Limb (tissue), 2 donors: Measurements from ENCODE around the gene TFAM.
"Not testable (repeated sequence)": the region's sequence is repeated elsewhere in the genome, so short reads cannot be mapped to it uniquely, and the experiment has no call there.

Experiments
- DNase-seq, 2 donors: peaks; one replicate each; pipeline ENCODE4 v3.0.0-alpha.2; 2016; ENCODE audit errors: extremely low spot score in 2 of 2

TFAM gene

DNA sequence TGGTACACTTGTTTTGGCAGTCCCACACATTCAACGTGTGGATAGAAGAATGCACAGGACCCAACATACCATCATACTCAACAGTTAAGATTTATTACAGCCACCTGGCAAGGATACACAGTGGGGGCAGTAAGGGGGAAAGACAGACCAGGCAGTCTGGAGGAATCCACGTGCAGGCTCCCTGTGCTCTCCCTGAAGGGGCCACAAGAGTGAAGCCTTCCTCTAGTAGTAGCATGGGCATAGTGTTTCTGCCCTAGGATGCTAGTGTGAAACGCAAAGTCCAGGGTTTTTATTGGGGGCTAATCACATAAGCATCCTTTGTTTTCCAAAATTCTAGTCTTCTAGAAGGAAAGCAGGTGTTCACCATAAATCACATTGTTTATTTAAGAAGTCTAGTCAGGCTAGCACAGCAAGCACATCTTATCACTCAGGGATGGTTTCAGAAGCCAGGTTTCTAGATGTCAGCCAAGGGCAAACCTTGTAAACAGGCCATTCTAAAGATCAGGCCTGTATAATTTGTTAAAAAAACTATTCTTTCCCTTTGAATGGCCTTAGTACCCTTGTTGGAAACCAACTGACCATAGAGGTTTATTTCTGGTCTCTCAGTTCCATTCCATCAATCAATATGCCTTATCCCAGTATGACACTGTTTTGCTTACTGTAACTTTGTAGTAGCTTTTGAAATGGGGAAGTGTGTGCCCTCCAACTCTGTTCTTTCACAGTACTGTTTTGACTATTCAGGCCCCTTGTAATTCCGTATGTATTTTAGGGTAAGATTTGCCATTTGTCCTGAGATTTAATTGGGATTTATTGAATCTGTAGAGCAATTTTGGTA lies 12.4 kb upstream of the TFAM start:
- DNase-seq = no peak

DNA sequence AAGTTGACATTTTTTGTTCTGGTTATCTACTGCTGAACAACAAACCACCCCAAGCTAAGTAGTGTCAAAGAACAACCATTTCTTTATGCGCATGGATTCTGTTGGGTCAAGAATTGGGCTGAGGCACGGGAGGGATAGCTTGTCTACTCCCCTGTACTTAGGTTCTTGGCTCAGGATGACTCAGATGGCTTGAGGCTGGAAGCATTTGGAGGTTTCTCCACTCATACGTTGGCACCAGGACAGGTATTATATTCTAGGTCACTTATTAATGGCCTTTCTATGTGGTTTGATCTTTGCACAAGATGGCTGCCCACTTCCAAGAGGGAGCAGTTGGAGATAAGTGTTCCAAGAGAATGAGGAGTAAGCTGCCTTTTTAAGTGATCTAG lies 11.8 kb upstream of the TFAM start:
- DNase-seq = no peak

DNA sequence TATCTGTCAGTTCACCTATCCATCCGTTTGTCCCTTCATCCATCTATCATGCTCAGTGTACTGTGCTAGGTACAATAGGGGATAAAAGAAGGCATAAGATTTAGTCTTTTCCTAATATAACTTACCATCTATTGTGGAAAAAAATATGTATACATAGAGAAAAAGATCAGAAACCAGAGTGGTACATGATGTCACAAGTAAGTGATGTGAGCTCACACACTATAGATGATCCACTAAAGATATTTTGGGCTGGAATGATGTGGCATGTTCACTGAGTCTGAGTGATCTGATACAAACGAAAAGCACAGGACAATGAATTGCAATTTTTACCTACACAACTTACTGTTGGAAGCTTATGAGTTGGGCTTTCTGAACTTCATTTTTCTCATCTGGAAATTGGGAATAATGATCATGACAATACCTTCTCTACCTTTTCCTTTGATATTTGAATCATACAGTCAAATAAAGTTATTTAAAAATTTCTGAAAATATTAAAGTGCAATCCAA lies 2.7 kb upstream of the TFAM start:
- no peak for DNase-seq

DNA sequence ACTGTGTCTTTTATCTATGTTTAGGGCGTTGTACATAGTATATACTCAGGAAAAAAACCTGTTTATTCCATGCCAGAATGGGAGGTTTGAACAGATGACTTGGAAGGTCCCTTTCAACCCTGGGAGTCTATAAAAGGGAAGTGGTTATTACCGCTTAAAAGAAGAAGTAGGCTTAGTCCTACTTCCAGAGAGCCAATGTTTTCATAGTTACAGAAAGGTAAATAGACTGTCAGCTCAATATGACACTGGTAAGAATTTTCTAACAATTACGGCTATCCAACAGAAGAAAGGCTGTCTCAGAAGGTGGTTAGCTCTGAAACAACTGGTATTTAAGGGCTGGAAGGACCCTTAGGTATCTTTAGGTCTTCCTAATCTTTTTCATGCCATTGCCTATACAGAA lies 1.1 kb upstream of the TFAM start:
- DNase-seq = no peak

DNA sequence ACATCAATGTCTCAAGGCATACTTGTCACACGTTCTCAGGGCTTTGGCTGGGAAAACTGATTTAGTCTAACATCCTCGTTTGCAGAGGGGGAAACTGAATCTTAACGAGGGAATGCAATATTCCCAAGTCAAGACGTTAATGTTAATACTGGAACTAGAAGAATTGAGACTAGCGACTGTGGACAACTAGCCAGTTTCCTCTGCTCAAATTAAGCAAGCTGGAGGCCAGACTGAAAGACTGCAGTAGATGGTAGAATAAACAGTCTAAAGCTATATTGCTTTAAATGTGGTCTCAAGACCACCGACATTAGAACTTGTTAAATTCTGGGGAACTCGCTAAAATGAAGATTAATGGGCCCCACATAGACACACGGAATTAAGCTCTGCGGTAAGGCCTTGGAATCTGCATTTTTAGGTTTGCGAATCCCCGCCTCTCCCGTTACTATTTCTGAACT lies 639 bp upstream of the TFAM start:
- DNase-seq = no peak

DNA sequence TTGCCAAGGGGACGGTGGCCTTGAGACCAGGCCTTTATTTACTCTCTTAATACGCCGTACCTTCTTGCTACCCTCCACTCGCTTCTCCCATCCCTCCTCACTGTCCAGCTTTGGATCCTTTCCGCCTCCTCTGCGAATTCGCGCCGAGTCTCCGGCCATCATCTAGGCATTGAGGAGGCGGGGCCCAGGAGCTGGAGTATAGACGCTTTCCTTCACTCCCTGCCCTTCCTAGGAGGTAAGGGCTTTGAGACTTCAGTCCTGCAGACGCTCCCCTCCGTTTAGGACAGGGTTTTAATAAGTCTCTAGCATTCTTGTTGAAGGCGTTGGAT lies 538 bp downstream of the TFAM start:
- no peak for DNase-seq

DNA sequence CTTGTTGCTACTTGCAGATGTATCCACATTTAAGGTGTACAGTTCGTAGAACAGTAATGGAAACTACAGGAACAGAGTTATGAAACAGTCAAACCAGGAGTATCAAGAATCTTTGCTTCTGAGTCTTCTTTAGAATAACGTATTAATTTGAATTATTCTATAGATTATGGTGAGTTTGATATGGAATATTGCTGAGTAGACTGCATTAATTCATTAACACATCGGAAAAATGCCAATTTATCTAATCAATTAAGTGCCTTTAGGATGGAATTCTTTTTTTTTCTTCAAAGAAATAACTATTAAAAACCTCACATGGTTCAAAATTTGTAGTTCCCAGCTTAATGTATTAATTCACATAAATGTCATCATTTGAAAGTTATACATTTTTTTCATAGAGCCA lies 3.8 kb downstream of the TFAM start:
- no peak for DNase-seq

DNA sequence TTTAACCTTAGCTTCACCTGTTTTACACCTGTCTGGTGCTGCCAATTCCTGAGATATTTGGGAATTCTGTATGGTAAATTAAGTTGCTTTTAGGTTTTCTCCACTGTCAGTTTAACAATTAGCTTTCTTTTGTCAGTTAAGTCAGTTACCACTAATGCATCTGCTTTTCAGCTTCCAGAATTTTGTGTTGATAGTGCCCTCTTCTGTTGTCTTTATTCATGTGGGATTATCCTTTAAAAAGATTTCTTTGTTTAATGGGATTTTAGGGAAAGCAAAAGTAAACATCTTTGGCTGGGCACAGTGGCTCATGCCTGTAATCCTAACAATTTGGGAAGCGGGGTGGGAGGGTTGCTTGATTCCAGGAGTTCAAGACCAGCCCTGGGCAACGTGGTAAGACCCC lies 8.1 kb downstream of the TFAM start:
- no peak for DNase-seq

DNA sequence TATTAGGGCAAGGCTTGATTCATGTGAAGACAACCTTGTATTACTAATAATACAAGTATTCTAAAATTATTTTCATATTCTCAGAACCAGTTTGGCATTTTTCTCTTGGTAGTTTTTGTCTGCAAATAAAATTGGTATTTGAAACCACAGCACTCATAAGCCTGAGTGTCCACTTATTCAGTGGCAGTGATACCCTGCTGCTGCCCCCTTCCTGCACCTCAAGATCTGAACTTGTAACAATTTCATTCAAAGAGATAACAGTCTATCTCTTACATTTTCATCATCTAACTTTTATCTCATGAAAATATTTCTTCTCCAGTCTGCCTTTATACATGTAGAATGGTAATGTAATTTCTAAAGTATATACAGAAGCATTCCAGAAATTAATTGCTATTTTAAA lies 9.3 kb downstream of the TFAM start:
- DNase-seq = no peak

DNA sequence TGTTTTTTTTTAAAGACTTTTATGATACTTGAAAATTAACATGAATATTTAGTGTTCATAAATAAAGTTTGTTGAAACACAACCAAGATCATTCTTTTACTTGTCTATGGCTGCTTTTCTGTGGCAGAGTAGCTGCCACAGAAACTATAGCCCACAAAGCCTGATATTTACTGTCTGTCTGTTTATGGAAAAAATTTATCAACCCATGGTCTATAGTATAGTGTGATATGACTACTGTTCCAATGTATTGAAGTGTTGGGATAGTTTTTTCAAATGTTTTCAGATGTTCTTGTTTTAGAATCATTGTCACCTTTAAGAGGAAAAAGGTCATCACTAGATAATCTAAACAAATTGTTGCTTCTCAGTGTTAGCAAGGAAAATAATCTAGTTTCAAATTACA lies 10.8 kb downstream of the TFAM start:
- DNase-seq = no peak

DNA sequence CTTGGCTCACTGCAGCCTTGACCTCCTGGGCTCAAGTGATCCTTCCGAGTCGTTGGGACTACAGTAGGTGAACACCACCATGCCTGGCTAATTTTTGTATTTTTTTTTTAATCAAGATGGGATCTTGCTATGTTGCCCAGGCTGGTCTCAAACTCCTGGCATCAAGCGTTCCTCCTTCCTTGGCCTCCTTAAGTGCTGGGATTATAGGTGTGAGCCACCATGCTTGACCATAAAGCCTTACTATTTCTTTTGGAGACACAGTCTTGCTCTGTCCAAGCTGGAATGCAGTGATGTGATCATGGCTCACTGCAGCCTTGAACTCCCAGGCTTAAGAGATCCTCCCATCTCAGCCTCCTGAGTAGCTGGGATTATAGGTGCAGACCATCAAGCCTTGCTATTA lies 12.6 kb downstream of the TFAM start:
- no peak for DNase-seq

DNA sequence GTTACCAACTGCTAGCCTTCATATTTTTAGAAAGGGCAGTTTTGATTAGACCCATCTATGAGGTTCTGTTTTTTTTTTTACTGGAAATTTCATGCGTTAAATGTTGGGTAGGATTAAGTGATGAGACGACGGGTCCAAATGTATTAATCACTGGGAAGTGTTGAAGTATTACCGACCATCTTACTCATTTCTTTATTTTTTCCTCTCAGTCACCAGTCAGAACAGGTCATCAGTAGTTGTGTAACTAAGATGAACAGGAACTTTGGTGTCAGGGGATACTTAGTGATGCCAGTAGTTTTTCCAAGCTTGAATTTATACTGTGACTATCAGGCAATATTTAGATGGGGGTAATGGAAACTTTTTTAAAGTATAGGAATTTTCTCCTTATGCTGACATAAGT lies 14.2 kb downstream of the TFAM start:
- no peak for DNase-seq

DNA sequence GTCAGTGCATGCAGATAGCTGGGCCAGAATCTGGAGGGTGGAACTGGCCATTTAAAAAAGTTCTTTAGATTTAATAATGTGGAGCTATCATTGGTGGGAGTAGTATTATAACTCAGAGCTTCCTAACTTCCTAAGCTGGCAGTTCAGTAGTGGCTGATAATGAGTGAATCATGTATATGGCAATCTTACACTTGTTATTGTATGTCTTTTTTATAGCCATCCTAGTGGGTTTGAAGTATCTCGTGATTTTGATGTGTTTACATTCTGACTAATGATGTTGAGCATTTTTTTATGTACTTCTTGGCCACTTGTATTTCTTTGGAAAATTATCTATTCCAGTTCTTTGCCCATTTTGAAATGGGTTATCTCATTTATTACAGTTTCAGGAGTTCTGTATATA lies 15.4 kb downstream of the TFAM start:
- DNase-seq = no peak

DNA sequence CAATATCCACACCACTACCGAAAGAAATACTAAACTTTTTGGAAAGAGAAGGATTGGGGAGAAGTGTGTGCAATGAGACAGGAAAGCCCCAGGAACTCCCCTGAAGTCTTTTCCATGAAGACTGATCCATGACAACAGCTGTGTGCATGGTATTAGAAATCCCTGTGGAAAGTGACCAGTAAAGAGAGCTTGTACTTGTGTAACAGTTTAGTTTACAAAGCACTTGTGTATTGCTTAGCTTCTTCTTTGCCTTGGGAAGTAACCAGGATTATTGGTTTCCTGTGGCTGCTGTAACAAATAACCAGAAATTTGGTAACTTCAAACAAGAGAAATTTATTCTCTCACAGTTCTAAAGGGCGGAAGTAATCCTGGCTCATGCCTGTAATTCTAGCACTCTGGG lies 18.8 kb downstream of the TFAM start:
- DNase-seq = no peak

DNA sequence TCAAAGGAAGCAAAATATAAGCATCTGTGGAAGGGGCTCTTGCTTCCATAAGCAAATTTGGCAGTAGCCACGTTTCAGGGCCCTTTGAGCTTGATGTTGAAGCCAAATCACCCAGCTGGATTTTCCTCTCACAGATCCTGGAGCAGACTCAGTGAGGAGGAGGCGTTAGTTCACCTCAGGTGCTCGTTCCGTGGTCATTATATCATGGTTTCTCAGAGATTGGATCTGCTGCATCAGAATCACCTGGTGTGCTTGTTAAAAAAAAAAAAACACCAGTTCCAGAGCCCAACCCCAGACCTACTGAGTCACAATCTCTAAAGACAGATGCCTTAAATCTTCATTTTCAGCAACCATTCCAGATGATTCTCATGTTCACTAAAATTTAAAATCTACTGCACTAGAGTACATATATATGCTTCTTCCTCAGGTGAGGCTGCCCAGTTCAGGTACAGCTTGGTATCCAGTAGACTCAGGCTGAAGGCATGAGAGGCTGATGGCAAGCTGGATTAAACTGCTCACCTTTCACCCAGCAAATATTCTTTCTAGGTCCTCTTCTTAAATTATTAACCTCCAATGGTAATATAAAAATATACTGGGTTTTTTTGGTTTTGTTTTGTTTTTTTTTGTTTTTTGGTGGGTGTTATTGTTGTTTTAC lies 24.9 kb downstream of the TFAM start:
- no peak for DNase-seq

DNA sequence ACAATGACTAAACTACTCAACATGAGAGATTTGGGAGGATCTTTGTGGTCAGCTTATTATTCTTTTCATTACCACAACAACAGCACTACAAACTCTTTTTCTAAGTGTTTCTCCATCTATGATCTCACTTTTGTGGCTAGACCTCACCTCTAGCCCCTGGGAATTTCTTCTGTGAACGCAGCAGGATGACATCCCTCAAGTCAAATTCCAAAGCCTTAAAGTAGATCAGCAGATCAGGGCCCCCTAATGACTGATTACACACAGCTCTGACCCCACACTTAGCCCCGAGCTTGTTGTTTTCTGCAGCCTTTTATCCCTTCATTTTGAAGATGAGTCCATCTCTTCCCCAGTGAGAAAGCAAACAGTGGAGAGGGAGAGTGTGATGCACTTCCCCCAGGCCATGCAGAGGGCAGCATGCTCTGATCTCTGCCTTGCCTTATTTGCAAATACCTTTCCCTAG lies 27.3 kb downstream of the TFAM start:
- no peak for DNase-seq

DNA sequence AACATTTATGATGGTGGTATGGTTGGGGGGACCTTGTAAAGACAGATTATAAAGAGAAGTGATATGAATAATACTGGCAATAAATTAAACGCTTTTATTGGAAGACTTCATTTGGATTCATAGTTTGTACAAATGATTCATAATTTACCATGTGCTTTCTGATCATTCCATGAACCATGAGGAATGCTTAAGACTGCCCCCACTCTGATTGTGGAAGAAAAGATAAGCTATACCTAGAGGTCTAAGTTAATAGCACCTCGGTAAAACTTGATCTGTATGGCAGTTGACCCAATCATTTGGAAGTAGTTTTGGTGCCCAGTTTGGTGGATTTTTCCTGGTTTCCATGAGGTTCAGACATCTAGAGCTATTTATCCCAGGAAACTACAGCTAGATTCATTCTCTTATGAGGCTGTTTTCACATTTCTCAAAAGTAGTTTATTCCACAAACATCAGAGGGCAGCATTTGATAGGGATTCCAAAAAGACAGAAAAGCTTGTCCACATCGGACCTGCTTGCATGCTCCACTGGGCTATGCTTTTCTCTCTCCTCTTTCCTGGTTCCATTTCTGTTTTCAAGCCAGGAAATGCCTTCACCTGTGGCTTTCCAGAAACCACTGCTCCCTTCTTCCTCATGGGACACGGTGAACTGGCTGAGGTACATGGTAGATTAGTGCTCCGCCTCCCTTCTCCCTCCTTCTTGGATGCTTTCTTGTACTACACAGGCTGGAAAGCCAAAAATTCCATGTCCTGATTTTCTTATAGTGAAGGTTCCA lies 29.2 kb downstream of the TFAM start:
- peak; percentile 52 to 72 for DNase-seq

DNA sequence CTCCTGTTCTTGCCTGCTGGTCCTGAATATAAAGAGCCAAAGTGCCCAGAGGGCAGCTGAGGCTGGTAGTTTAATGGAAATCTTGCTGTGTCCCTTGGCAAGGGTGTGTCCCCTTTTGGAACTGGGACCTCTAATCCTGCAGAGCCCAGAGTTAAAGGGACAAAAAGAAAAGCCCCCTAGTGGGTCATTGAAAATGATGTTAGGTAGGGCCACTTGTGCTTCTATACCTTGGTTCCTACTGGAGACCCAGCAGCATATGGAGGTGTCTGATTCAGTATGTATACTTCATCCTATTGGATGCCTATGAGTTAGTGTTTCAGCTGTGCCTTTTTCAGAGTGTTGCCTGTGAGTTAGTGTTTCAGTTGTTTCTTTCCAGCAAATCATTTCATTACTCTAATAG lies 30.5 kb downstream of the TFAM start:
- no peak for DNase-seq

DNA sequence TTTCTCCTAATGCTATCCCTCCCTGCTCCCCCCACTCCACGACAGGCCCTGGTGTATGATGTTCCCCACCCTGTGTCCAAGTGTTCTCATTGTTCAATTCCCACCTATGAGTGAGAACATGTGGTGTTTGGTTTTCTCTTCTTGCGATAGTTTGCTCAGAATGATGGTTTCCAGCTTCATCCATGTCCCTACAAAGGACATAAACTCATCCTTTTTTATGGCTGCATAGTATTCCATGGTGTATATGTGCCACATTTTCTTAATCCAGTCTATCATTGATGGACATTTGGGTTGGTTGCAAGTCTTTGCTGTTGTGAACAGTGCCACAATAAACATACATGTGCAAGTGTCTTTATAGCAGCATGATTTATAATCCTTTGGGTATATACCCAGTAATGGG lies 32.7 kb downstream of the TFAM start:
- DNase-seq = not testable (repeated sequence)

DNA sequence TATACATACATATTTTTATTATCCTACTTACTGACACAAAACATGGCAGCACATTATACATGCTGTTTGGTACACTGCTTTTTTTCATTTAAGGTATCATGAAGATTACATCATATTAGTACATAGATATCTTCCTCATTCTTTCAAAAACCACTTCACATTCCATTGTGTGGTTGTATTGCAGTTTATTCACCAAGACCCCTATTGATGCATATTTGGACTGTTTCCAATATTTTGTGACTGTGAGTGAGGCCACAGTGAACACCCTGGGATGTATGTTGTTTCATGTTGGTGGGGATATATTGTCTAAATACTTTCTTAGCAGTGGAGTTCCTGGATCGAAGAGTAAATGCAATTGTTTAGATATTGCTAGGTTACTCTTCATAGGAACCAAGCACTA lies 39.0 kb downstream of the TFAM start:
- DNase-seq = no peak

DNA sequence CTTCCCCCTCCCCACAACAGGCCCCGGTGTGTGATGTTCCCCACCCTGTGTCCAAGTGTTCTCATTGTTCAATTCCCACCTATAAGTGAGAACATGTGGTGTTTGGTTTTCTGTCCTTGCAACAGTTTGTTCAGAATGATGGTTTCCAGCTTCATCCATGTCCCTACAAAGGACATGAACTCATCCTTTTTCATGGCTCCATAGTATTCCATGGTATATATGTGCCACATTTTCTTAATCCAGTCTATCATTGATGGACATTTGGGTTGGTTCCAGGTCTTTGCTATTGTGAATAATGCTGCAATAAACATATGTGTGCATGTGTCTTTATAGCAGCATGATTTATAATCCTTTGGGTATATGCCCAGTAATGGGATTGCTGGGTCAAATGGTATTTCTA lies 43.2 kb downstream of the TFAM start:
- not testable (repeated sequence) for DNase-seq

DNA sequence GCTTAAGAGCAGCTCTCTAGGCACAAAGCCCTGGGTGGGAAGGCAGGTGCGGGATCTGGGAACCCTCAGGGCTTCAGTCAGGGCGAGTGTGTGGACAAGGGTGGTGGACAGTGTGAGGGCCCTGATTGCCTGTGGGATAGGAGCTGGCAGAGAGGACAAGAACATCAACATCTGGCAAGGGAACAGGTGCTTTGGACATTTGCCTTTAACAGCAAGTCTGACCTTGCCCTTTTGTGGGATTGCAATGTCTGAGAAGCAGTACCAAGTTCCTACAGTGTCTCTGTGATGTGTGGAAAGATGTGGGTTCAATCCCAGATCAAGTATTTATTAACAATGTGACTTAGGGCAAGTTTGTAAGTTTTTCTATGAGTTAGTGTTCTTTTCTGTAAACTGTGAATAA lies 46.7 kb downstream of the TFAM start:
- DNase-seq = no peak
